Heart left ventricle (tissue), 13 donors: ENCODE measurements around the gene CADPS2.

Experiments used
- POLR2A ChIP-seq, 2 donors: fragments of 450-650 bp; IDR thresholded peaks; one replicate each; pipeline ENCODE4 v1.6.1; 2017; ENCODE audit warnings: antibody characterized with exemption in 2 of 2, mild to moderate bottlenecking in 2 of 2, moderate library complexity in 2 of 2
- TF ChIP-seq, protein P1 (sequence below), 12 donors: fragments of 200-600 bp; sonication (generic) in 4 of 12; IDR thresholded peaks; one replicate each; pipeline versions ENCODE4 v1.5.0 to v1.8.0; 2018 to 2022; ENCODE audit warnings: antibody characterized with exemption in 12 of 12, mild to moderate bottlenecking in 5 of 12
- donor health status: ischemic (EF 13 %, LVEDD 7.1; RV severe dilation, severe dysfunction).
- donor health status: DM: no; HTN: yes; CAD: no.
- donor health status: DM: no; HTN: no; CAD: no.
- donor health status: ischemic (EF 25% LVEDD 6.9; RV normal size, moderate dysfunction).
- donor health status: ischemic (EF 25% LVEDD 5.7; RV mildly dilated, moderate dysfunction).
- donor health status: ischemic (EF 35%, LVEDD 5.7; RV mildly dilated, moderate dysfunction).
- donor health status: nonischemic (EF 11% LVEDD 7.7; RV severe dilation, severe dysfunction).
- donor health status: DM: yes; HTN: yes; CAD: no.
- donor health status: PGD.
- donor health status: ischemic (EF 29% LVEDD 5.4; RV normal size, mild dysfunction).
- donor health status: nonischemic (EF 23%, LVEDD 6.1; RV moderate dilation, normal function).

DNA sequence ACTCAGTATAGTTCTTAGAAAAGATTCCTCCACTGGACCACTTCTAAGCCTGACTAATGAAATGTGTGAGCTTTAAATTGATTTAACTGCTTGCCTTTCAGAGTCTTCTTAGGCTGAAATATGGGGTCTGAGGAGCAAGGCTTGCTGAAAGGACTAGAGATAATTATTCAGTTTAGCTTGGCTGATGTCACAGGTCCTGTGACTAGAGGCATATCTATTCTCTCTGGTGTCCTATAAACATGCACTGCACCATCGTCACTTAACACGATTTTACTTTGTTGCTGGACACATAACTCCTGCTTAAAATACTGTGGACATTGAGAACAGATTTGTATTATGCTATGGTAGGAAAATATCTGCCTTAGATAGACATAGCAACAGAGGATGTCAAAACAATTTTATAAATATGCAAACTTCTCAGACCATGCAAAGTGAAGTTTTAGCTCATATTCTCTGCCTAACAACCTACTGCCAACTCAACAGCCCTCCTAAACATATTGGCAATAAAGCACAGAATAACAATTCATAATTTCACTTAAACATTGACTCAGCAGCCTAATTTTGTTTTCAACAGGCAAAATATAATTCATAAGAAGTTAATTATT, 267.6 kb downstream of the CADPS2 start:
- TF ChIP-seq, protein P1, sequence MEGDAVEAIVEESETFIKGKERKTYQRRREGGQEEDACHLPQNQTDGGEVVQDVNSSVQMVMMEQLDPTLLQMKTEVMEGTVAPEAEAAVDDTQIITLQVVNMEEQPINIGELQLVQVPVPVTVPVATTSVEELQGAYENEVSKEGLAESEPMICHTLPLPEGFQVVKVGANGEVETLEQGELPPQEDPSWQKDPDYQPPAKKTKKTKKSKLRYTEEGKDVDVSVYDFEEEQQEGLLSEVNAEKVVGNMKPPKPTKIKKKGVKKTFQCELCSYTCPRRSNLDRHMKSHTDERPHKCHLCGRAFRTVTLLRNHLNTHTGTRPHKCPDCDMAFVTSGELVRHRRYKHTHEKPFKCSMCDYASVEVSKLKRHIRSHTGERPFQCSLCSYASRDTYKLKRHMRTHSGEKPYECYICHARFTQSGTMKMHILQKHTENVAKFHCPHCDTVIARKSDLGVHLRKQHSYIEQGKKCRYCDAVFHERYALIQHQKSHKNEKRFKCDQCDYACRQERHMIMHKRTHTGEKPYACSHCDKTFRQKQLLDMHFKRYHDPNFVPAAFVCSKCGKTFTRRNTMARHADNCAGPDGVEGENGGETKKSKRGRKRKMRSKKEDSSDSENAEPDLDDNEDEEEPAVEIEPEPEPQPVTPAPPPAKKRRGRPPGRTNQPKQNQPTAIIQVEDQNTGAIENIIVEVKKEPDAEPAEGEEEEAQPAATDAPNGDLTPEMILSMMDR (IDR thresholded peaks at IDR 0.05): no peak
- TF ChIP-seq POLR2A (IDR thresholded peaks at IDR 0.05): no peak
